ENCODE results near the gene CPPED1.
A peak's percentile ranks its signal among the peaks of the same experiment; 100 is the strongest.

Gene CPPED1

GRCh38 chr16:12732600-12732999, 71.1 kb downstream of the CPPED1 start:
- no peak for DNase-seq (ENCODE audit: low read depth)

DNA sequence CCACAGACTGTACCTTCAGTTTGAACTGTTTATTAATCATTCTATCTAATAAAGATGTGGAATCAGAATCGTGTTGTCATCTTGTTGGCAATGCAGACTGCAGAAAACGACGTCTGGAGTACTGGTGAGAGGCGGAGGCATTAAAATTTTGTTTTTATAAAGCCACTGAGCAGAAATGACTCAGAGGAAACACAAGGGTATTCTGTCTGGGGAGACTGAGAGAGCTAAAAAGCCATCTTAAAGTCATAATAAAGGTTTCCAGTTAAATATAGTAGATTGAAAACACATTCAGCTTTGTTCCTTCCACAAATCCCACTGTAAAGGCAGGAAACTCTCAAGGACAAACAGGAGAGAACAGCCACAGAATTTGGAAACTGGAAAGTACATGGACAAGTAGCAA, 74.2 kb downstream of the CPPED1 start:
- peak; percentile 80 for DNase-seq (ENCODE audit: low read depth)

- DNase-seq (ENCODE audit: low read depth): no peak
Observed at GRCh38 chr16:12728469-12728868, 75.2 kb downstream of the CPPED1 start.

DNA sequence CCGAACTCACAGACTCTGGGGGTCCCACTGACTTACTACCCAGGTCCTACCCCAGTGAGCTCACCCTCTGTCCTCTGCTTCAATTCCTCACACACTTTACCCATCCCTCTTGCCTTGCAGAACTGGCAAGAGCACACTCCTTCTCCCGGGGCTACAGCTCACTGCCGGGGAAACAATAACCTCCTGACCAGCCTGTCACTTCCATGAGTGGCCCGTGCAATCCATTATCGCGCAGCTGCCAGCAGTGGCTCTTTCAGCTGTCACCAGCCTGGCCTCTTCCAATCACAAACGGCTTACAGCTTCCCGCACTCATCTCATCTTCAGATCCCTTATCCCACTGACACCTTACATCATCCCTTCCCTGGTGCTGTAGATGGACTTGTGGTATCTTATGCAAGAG, 79.5 kb downstream of the CPPED1 start:
- no peak for DNase-seq (ENCODE audit: low read depth)

GRCh38 chr16:12723681-12724080, 80.0 kb downstream of the CPPED1 start:
- no peak for DNase-seq (ENCODE audit: low read depth)

DNA sequence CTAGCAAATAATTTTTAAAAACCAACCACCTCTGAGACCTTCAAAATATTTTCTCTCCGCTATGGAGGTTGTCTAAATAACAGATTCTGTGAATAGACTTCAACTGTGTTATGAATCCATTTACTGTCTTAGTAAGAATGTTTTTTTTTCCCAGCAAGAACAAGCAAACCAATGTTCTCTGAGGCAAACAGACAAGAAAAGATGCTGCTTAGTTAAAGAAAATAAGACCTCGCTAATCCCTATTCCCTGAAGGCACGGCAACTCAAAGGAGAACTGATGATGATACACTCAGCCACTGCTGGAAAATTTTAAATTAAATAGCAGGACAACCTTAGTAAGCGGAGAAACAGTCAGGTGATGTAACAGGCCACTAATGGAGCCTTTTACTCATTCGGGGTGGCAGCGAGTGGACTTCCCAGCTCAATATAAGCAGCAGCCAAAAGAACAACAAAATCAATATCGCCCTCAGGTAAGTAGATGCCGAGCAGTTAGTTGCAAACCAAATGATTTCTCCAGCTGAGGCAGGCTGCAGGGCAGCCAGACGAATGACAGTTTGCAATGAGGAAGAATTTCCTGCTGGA, 81.8 kb downstream of the CPPED1 start:
- DNase-seq (ENCODE audit: low read depth): peak; percentile 9

- no peak for DNase-seq (ENCODE audit: low read depth)
Observed at GRCh38 chr16:12719972-12720371, 83.7 kb downstream of the CPPED1 start.

- no peak for DNase-seq (ENCODE audit: low read depth)
Observed at GRCh38 chr16:12716658-12717057, 87.0 kb downstream of the CPPED1 start.

GRCh38 chr16:12709807-12710206, 93.9 kb downstream of the CPPED1 start:
- no peak for DNase-seq (ENCODE audit: low read depth)

GRCh38 chr16:12708266-12708665, 95.4 kb downstream of the CPPED1 start:
- no peak for DNase-seq (ENCODE audit: low read depth)

- no peak for DNase-seq (ENCODE audit: low read depth)
Observed at GRCh38 chr16:12706628-12707027, 97.1 kb downstream of the CPPED1 start.

- DNase-seq (ENCODE audit: low read depth): no peak
Observed at GRCh38 chr16:12704492-12705111, 99.1 kb downstream of the CPPED1 start.

GRCh38 chr16:12703935-12704334, 99.8 kb downstream of the CPPED1 start:
- no peak for DNase-seq (ENCODE audit: low read depth)

- DNase-seq (ENCODE audit: low read depth): no peak
Observed at GRCh38 chr16:12700161-12700560, 103.5 kb downstream of the CPPED1 start.

DNA sequence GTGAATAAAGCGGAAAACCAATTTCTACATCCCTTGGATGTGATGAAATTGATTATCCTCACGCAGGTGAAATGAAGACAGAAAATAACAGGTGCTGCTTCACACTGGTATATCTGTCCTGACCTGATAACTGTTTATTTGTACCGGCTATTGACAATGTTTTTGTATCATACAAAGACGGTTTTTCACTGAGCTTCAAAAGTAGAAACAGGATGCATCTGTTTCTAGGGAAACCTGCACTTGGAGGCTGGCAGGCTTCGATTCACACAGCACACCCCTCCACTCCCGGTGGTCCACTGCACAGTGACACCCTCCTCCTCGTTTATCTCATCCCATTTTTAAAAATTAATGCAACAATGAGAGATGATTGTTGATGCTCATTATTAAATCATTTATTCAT, 104.5 kb downstream of the CPPED1 start:
- DNase-seq (ENCODE audit: low read depth): no peak

GRCh38 chr16:12697437-12697836, 106.2 kb downstream of the CPPED1 start:
- no peak for DNase-seq (ENCODE audit: low read depth)

GRCh38 chr16:12695454-12695853, 108.2 kb downstream of the CPPED1 start:
- no peak for DNase-seq (ENCODE audit: low read depth)

DNA sequence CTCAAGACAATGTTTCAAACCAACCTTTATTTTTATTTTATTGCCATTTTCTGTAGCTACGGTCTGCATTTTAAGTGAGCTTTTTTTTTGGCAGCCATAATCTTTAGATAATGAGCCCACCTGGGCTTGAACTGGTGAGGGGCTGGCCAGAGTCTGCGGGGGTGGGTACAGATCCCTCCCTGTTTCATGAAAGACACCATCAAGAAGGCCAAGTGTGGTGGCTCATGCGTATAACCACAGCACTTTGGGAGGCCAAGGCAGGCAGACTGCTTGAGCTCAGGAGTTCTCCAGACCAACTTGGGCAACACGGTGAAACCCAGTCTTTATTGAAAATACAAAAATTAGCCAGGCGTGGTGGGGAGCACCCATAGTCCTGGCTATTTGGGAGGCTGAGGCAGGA, 113.7 kb downstream of the CPPED1 start:
- no peak for DNase-seq (ENCODE audit: low read depth)

GRCh38 chr16:12688951-12689850, 114.5 kb downstream of the CPPED1 start:
- DNase-seq (ENCODE audit: low read depth): no peak

DNA sequence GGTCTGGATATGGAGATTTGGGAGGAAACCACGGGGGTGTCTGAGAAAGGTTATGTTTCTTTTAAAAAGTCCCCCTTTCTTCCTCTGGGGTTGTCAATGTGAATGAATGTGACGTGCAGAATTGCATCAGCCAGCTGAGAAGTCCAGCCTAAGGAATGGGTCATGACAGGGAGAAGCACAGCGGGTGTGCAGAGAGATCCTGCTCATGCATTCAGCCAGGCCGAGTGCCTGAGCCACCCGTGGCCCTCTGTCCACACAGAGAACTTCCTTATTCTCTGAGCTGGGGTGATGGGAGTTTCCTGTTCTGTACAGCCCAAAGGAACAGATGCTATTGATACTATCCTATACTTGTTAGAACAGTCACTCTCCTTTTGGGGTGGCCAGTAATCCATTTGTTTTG, 117.9 kb downstream of the CPPED1 start:
- DNase-seq (ENCODE audit: low read depth): no peak

DNA sequence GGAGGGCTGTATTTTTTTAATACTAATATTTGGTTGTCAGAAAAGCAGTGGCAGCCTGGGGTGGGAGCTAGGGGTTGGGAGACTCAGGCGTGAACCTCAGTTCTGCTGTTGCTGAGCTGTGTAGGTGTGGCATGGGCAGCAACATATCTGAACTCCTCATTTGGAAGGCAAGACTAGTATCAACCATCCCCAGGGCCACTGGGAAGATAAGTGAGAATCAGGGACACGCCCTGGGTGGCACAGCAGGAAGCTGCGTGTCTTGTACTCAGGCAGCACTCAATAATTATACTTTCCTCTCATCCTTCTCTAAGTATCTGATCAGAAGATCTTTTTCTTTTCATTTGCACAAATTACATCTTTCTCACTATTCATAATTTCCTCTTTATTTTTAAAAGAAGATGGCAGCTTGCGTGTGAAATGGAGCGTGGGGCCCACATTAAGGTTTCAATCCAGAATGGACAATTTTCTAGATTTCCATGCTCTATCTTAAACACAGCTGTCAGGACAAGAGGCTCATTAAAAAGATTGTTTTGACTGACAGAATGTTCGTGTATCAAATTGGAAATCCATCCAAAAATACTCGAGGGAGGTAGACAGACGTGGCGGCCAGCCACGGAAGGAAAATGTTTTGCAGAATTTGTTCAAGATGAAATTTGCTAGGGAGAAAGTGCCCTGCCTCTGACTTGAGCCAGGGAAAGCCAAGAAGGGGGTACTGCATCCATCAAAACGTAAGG, 121.1 kb downstream of the CPPED1 start:
- no peak for DNase-seq (ENCODE audit: low read depth)

GRCh38 chr16:12681653-12682052, 122.0 kb downstream of the CPPED1 start:
- DNase-seq (ENCODE audit: low read depth): no peak

GRCh38 chr16:12680531-12680930, 123.2 kb downstream of the CPPED1 start:
- no peak for DNase-seq (ENCODE audit: low read depth)
